Renal cortex interstitium (tissue), 11 donors: ENCODE data around the gene UGT1A3. TPM values are rescaled to one million over a fixed set of nuclear protein-coding genes. Genes with fewer than 3 reads are reported as not detected.

ENCODE experiments used
- DNase-seq, 11 donors: peaks; one replicate each; pipeline ENCODE4 v3.0.0-alpha.2; 2013; ENCODE audit warnings: low read depth in 9 of 11, low spot score in 4 of 11; ENCODE audit errors: extremely low read depth in 1 of 11
- polyA plus RNA-seq, 3 donors: library from polyadenylated mRNA; unstranded; fragments of 120-200 nt; gene quantifications; one replicate each; pipeline ENCODE4 v1.2.1, GENCODE V29; 2013; ENCODE audit not compliant: insufficient read length in 3 of 3

Gene UGT1A3
- polyA plus RNA-seq, 3 donors: not detected

DNA sequence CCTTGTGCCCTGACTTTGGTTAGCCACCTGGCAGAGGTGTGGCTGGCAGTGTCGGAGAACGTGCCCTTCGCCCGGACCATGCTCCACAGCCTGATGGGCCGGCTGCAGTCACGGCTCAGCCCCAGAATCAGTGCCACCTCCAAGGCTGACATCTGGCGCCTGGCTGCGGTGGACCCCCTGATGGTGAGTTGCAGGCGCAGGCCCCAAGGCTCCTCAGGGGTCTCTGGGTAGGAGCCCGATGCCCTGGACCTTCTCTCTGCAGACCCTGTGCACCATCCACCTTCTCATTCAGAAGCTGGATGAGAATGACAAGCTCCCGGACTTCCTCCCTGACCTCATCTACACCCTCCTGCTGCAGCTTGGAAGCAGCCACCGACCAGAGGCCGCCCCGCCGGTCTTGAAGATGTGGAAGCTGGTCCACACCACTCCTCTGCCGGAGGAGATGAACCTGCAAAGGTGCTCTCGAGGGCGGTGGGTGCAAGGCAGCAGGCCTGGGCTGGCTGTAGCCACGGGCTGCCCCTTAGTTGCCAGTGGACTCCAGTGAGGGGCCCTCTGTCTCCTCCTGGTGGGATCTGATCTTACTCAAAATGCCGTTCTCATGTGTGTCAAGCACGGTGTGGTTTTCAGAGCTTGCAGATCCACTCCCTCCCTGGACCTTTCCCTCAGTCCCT is 93.4 kb downstream of the UGT1A3 start:
- DNase-seq: no peak

Other genes with a start within 250 kb of the UGT1A3 start
- gene USP40, start 162.3 kb upstream of the UGT1A3 start, polyA plus RNA-seq: 10 to 100 TPM; 45.9 to 64.2 (median 48.7) TPM
- not detected for gene UGT1A8, start 111.4 kb upstream of the UGT1A3 start, polyA plus RNA-seq
- not detected for gene UGT1A10, start 92.6 kb upstream of the UGT1A3 start, polyA plus RNA-seq
- 1 to 10 TPM; 6.2 to 7.8 (median 7.0) TPM for gene UGT1A9, start 57.1 kb upstream of the UGT1A3 start, polyA plus RNA-seq
- under 1 TPM in 1 of 3 donors, not detected in 2; 0.09 TPM for gene UGT1A7, start 47.1 kb upstream of the UGT1A3 start, polyA plus RNA-seq
- gene UGT1A6, start 36.2 kb upstream of the UGT1A3 start, polyA plus RNA-seq: 1 to 10 TPM; 2.5 to 4.3 (median 3.2) TPM
- not detected for gene UGT1A5, start 16.1 kb upstream of the UGT1A3 start, polyA plus RNA-seq
- not detected for gene UGT1A4, start 10.3 kb upstream of the UGT1A3 start, polyA plus RNA-seq
- gene UGT1A1, start 31.2 kb downstream of the UGT1A3 start, polyA plus RNA-seq: under 1 TPM; 0.23 to 0.56 (median 0.24) TPM
- gene MROH2A, start 49.3 kb downstream of the UGT1A3 start, polyA plus RNA-seq: under 1 TPM in 2 of 3 donors, not detected in 1; 0.26 to 0.27 TPM
- gene HJURP, start 125.5 kb downstream of the UGT1A3 start, polyA plus RNA-seq: 10 to 100 TPM; 23.2 to 25.0 (median 24.1) TPM
- under 1 TPM in 1 of 3 donors, not detected in 2; 0.56 TPM for gene TRPM8, start 188.3 kb downstream of the UGT1A3 start, polyA plus RNA-seq